NCI-H2081 treated with DMSO at 0.1 percent for 48 hours (cell line): ENCODE data around the gene TCP11.

Experiments used
- DNase-seq: peaks from one replicate; lab custom pipeline; 2025; lab: John Stamatoyannopoulos, UW

TCP11 gene

DNA sequence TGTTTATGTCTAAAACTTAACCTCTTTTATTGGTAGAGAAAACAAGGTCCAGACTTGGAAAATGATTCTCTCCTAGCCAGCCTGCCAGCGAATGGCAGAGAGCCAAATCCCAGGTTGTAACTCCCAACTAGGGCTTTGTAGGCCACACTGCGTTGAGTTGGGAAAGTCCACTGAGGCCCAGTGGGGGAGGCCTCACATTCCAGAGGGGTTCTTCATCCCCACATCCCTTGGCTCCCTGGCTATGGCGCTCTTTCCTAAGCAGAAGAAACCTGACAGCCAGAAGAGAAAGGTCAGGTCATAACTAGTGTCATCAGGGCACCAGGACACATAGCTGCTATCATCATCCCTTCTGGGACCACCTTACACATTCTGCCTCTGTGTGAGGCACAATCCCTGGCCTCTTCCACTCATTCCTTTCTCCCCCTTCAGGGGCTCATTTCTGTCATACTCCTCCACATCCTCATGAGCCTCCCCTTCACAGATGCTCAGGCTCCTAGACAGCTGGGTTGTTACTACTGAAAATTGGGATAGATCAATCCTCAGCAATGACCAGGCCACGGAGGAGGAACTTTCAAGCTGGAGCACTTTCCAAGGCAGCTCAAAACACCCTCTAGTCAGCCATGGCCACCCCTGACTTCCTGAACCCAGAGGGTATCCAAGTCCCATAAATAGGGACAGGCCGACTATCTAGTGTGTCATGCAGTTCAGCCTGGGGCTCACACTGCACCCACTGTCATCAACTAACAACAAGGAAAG is 48.6 kb downstream of the TCP11 start:
- no peak for DNase-seq

DNA sequence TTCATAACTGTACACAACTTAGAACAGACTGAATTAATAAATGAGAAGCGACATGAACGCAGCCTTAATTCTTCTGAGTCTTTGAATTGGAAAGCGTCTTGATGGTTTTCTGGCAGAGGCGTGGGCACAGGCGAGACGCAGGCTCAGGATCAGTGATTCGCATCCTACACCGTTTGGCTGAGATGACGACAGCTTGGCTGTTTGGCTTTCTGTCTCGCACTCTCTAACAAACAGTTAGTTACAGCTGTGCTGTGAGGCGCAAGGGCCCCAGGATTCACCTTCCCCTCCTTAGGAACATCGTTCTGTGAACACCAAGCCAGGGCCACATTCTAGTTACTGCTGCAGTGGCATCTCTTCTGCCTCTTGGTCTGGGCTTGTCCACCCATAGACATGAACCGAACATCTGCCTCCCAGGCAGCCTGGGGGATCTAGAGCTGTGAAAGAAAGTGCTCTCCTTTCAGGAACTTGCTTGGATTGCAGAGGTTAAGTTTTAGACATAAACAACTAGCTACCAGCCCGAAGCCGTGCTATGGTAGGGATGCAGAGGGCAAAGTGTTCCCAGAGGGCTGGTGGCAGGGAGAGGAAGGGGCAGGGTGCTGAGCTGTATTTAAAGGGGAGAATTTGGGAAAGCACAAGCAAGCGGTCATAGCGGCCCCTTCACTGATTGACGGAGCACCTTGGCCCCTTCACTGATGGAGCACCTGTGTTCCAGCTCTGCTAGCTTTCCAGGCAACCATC is 49.6 kb downstream of the TCP11 start:
- no peak for DNase-seq

GRCh38 chr6:35090734-35091133 is 50.4 kb downstream of the TCP11 start:
- DNase-seq: no peak

DNA sequence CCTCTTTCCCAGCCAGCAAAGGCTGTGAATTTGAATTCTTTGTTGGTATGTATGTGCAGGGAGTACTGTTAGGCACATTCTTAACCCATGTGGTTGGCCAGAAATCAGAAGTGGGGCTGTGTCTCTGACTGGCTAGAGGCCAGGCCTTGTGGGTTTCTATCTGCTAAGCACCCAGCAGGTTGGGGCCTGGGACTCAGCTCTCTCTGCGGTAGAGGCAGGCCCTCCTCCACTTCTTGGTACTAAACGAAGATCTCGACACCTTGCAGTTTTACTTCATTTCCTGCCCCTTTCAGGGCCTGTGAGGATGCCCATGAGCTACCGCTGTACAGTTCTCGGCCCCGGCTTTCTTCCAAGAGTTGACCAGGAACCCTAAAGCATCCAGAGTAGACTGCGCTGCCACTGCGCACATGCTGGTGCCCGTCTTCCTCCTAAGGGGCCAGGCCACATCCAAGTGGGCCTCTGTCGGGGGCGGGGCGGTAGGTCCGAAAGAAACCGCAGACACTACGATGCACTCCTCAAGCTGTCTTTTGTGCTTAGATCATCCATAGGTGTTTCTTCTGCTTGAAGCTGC is 51.1 kb downstream of the TCP11 start:
- no peak for DNase-seq

- no peak for DNase-seq
Measured at GRCh38 chr6:35089216-35089934, 51.8 kb downstream of the TCP11 start.

DNA sequence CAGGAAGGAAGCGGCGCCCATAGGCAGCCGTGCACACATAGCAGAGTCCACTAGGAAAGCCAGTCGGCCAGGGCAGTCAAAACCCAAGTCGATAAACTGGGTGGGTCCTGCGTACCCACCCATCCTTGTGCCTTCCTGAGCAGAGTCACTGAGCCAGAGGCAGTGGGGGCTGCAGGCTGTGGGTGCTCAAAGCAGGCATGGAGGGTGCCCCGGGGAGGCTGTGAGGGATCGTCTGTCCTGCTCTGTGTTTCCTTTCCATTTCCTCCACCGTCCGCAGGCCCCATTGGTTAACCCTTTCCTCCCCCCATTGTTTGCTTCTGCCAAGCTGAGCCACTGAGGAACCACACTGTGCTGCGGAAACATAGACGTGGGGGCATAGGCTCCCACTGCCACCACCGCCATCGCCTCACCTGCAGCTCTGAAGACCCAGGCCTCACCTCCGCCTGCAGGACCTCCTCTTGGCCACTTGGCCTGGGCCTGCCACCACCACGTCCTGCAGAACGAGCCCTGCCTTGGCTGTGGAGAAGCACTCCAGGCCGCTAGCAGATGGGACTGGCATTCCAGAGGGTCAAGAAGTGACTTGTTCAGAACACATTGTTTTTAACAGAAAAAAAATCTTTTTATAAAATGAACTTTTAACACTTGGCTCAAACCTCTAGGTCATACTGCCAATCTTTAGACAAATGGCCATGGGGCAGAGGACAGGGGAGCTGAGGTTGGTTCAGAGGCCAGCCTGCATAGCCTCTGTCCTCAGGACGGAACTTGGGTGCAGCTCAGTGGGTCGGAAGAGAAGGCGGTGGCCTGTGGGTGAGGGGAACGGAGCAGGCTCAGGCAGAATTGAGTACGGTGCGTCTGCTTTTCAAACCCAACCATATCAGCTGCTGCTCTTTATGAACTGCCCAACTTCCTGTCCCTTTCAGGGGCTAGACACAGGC is 52.6 kb downstream of the TCP11 start:
- no peak for DNase-seq

DNA sequence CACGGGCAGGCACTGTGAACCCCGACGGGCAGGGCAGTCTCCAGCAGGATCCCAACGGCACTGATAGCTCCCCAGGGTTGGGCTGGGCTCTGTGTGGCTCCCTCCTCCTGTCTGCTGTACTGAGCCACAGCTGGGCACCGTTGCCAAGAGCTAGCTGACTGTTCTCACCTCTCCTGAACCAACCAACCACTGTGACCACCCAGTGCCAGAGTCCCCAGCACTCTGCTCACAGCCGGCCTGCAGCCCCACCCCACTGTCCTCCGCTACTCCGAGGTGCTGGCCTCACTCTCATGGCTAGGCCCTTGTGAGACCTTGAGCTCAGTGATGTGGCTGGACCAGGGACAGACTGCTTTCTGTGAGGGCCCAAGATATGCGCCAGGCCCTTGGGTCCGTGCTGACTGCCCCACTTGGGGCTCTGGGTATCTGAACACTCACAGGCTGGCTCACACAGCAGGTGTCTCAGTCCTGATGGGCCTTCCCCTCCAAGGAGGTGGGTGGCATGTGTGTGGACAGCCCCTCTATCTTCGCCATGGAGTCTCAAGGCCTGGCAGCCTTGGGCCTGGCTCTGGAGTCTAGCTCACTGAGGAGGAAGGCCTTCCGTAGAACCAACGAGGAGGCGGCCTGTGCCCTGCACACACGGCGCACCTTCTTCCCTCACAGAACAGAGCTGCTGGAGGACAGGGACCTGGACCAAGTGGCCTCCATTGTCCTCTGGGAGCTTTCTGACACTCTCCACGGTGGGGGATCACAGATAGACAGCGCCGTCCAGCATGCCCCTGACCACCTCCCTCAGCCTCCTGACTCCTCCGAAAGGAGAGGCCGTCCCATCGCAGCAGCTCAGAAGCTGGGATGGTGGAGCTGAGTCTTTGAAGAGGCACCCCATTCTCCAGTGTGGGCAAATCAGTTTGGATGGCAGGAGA is 53.5 kb downstream of the TCP11 start:
- DNase-seq: no peak

- no peak for DNase-seq
Measured at GRCh38 chr6:35086636-35087360, 54.3 kb downstream of the TCP11 start.

DNA sequence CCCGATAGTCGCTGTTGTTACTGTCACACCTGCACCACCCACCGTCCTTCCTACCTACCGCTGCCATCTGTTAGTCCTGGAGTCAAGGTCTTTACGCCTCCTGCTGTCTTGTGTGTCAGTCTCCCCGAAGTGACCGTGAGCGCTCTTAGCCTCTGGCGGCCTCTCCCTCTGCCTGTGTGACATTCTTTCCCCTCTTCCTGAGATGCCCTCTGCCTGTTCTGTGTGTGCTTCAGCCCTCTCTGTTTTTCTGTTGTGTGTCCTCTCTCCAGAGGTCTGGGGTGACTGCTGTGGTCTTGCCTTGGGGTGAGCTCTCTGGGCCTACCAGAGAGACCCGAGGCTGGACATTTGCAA is 54.9 kb downstream of the TCP11 start:
- no peak for DNase-seq

- DNase-seq: no peak
Measured at GRCh38 chr6:35085359-35086281, 55.5 kb downstream of the TCP11 start.

DNA sequence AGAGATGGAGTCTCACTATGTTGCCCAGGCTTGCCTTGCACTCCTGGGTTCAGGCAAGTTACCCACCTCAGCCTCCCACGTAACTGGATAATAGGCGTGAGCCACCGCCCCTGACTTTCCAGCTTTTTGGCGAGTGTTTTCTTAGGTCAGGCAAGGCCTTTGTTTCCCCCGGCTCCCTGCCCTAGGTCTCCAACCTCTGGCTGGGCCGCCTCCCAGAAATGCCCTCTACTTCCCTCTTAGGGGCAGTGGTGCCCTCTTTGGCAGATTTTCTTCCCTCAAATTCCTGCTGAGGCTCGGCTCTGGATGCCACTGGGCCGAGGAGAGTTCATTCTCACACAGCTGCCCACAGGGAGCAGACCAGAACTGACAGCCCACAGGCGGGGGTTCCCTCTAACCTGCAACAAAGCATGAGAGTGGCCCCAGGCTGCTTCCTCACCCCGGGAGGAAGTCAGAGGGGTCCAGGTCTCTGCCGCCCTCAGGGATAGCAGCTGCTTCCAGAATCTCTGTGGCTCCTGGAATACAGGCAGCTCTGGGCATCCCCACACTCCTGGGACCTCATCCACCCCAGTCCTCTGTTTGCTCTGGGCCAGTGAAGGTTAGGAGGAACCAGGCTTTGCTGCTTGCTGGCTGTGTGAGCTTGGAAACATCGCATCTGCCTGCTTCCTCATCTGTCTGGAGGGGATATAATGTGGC is 56.5 kb downstream of the TCP11 start:
- DNase-seq: no peak

GRCh38 chr6:35084041-35084491 is 57.1 kb downstream of the TCP11 start:
- DNase-seq: no peak

DNA sequence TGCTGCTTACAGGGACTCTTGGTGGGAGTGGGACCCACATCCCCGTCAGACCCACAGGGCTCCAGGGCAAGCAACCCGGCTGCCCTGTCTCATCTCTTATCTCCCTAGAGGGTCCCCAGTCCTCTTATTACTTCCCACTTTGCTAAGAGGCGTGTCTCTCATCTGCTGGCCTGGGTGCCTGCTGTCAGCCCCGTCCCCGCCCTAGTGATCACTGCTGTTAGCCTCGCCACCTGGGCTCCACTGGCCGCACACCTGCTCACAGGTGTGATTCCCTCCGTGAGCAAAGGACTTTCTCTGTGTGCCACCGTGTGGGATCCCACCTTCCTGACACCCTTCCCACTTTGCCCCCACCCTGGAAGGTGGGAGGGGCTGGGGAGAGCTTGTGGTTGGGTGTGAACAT is 57.6 kb downstream of the TCP11 start:
- no peak for DNase-seq

DNA sequence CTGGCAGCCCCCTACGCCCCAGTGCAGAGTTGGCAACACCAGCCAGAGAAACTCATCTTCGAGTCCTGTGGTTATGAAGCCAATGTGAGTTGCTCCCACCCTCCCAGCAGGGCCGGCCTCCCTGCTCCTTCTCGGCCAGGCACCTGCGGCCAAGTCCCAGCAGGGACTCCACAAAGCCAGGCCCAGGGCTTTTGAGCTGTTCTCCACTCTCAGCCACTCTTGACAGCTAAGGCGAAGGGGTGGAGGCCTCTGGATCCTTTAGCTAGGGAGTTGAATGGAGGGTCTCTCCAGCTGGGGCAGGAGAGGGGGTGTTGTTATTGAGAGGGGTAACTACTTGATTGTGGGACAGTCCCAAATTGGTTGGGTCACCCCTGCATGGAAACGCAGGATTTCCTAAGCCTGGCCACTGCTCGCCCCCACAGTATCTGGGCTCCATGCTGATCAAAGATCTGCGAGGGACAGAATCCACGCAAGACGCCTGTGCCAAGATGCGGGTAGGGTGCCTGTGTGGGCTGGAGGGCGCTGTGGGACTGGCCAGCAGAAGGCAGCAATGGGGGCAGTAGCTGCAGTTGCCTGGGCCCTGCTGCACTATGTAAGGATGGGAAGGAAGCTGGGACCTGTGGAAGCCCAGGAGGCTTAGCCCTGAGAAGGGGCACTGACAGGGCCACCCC is 58.3 kb downstream of the TCP11 start:
- DNase-seq: no peak

- no peak for DNase-seq
Measured at GRCh38 chr6:35082046-35082732, 59.0 kb downstream of the TCP11 start.

GRCh38 chr6:35081426-35081851 is 59.7 kb downstream of the TCP11 start:
- no peak for DNase-seq
